Endothelial cell (in vitro differentiated cells): ENCODE data around the gene IL27RA. TPM values are rescaled to one million over a fixed set of nuclear protein-coding genes. Genes with fewer than 3 reads are reported as not detected.

Experiments used
- DNase-seq: peaks from one replicate; pipeline ENCODE4 v3.0.0; 2021; ENCODE audit warnings: low spot score
- H3K27ac Mint-ChIP-seq: one replicate; pipeline ENCODE4 v1.8.0; 2021; ENCODE audit warnings: mixed read lengths, inconsistent platforms; ENCODE audit not compliant: unreplicated experiment
- H3K27me3 Mint-ChIP-seq: one replicate; pipeline ENCODE4 v1.8.0; 2021; ENCODE audit warnings: mild to moderate bottlenecking, moderate library complexity, mixed read lengths, inconsistent platforms; ENCODE audit not compliant: unreplicated experiment
- H3K36me3 Mint-ChIP-seq: one replicate; pipeline ENCODE4 v1.8.0; 2021; ENCODE audit warnings: mild to moderate bottlenecking, low read depth, mixed read lengths, inconsistent platforms; ENCODE audit not compliant: unreplicated experiment
- H3K4me1 Mint-ChIP-seq: one replicate; pipeline ENCODE4 v1.8.0; 2021; ENCODE audit warnings: mild to moderate bottlenecking, mixed read lengths, inconsistent platforms; ENCODE audit not compliant: unreplicated experiment
- H3K4me3 Mint-ChIP-seq: one replicate; pipeline ENCODE4 v1.8.0; 2021; ENCODE audit warnings: mild to moderate bottlenecking, mixed read lengths, inconsistent platforms; ENCODE audit not compliant: unreplicated experiment
- H3K9me3 Mint-ChIP-seq: one replicate; pipeline ENCODE4 v1.8.0; 2021; ENCODE audit warnings: mixed read lengths, inconsistent platforms; ENCODE audit not compliant: unreplicated experiment
- total RNA-seq: library from RNA; stranded (reverse); fragmentation: NEBNext Ultra II Directional; extraction: Animal tissue kit (Norgen Biotek cat#: 25700); gene quantifications from one replicate; pipeline ENCODE4 v1.2.1, GENCODE V29; 2021; ENCODE audit not compliant: unreplicated experiment
- TF ChIP-seq, protein P1 (sequence below): fragments of 200-600 bp; sonication (generic); IDR thresholded peaks from one replicate; pipeline ENCODE4 v1.5.0; 2021; ENCODE audit warnings: antibody characterized with exemption; ENCODE audit not compliant: unreplicated experiment

IL27RA gene
- total RNA-seq, 1 donor from 2014 or later = 6.3 TPM

DNA sequence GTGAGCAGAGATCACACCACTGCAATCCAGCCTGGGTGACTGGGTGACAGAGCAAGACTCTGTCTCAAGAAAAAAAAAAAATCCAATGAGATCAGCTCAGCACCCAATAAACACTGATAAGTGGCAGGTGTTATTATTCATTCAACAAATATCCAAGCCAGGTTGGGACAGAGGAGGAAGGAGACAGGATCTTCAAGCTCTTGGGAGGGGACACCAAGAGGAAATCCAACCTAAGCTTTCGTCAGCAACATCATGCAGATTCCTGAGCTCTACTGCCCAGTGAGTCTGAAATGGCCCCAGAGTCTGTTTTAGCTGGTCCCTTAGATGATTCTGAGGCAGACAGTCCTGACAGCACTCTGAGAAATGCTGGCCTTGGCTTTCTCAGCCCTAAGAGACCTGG is 33.1 kb upstream of the IL27RA start:
- Mint-ChIP-seq H3K27me3 (peaks cover 9% of the 10 kb centered on the region), H3K9me3 (no peaks in the 10 kb centered on the region), H3K27ac (no peak overlapping the region), H3K4me1 (no peaks in the 10 kb centered on the region), H3K36me3 (peaks cover 8% of the 10 kb centered on the region), H3K4me3 (no peak overlapping the region)
- no peak for DNase-seq
- TF ChIP-seq, protein P1, sequence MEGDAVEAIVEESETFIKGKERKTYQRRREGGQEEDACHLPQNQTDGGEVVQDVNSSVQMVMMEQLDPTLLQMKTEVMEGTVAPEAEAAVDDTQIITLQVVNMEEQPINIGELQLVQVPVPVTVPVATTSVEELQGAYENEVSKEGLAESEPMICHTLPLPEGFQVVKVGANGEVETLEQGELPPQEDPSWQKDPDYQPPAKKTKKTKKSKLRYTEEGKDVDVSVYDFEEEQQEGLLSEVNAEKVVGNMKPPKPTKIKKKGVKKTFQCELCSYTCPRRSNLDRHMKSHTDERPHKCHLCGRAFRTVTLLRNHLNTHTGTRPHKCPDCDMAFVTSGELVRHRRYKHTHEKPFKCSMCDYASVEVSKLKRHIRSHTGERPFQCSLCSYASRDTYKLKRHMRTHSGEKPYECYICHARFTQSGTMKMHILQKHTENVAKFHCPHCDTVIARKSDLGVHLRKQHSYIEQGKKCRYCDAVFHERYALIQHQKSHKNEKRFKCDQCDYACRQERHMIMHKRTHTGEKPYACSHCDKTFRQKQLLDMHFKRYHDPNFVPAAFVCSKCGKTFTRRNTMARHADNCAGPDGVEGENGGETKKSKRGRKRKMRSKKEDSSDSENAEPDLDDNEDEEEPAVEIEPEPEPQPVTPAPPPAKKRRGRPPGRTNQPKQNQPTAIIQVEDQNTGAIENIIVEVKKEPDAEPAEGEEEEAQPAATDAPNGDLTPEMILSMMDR = no peak

DNA sequence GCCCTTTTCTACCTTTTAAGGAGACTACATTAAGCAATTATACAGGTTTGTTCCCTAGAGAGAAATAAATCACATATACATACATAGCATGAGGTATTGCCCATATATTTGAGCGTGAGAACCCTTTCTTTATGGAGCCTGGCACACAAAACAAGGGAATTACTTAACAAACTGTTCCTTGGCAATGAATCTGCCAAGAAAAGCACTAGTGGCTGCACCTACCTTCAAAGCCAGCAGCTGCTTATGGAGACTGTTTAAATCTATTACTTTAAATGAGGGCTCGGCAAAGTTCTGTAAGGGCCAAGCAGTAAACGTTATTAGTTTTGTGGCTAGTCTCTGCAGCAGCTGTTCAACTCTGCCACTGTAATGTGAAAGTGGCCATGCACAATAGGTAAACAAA is 32.5 kb upstream of the IL27RA start:
- DNase-seq = no peak
- H3K36me3 Mint-ChIP-seq = peaks cover 8% of the 10 kb centered on the region
- no peaks in the 10 kb centered on the region for H3K4me1 Mint-ChIP-seq
- peaks cover 9% of the 10 kb centered on the region for H3K27me3 Mint-ChIP-seq
- H3K4me3 Mint-ChIP-seq = no peak overlapping the region
- TF ChIP-seq, protein P1 = no peak
- no peak overlapping the region for H3K27ac Mint-ChIP-seq
- H3K9me3 Mint-ChIP-seq = no peaks in the 10 kb centered on the region

DNA sequence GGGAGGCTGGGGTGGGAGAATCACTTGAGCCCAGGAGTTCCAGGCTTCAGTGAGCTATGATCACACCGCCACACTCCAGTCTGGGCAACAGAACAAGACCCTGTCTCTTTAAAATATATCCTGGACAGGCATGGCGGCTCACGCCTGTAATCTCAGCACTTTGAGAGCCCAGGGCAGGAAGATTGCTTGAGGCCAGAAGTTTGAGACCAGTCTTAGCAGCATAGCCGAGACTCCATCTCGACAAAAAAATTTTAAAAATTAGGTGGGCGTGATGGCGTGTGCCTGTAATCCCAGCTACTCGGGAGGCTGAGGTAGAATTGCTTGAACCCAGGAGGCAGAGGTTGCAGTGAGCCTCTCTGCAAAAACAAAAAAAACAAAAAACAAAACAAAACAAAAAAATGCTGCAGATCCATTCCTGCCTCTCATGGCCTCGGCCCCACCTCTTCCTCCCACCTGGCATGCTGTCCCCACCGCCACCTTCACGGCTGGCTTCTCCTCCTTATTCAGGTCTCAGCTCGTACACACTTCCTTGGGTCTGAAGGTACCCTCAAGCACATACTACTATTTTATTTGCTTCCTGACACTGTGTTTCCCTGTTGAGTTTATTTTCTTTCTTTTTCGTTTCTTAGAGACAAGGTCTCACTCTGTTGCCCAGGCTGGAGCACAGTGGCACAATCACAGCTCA is 30.7 kb upstream of the IL27RA start:
- Mint-ChIP-seq H3K4me1 (no peaks in the 10 kb centered on the region), H3K27ac (no peak overlapping the region), H3K9me3 (no peaks in the 10 kb centered on the region), H3K27me3 (peaks cover 10% of the 10 kb centered on the region), H3K4me3 (no peak overlapping the region), H3K36me3 (peaks cover 12% of the 10 kb centered on the region)
- TF ChIP-seq, protein P1 = no peak
- no peak for DNase-seq

DNA sequence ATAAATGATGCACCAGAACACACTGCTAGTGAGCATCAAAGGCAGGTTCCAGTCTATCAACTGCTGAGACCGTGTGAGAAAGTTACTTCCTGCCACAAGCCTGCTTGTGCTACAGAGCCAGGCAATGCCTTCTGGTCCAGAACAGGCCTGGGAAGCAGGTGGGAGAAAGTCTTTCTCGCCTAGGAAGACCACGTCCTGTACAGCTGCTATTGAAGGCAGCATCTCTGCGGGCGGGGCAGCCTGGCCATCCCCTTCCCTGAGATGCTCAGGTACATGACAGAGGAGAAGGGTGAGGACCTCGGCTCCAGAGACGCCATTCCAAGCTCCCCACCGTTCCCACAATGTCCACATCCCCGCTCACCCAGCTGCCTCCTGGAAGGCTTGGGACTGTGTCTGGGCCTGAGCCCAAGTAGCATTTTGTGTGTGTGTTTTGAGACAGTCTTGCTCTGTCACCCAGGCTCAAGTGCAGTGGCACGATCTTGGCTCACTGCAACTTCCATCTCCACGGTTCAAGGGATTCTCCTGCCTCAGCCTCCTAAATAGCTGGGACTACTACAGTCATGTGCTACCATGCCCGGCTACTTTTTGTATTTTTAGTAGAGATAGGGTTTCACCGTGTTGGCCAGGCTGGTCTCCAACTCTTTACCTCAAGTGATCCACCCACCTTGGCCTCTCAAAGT is 28.9 kb upstream of the IL27RA start:
- peaks cover 4% of the 10 kb centered on the region for H3K4me1 Mint-ChIP-seq

More for the DNA sequence above, 28.9 kb upstream of the IL27RA start:
- DNase-seq = no peak
- Mint-ChIP-seq H3K4me3 (no peak overlapping the region), H3K9me3 (no peaks in the 10 kb centered on the region), H3K27ac (no peak overlapping the region), H3K27me3 (peaks cover 15% of the 10 kb centered on the region), H3K36me3 (peaks cover 12% of the 10 kb centered on the region)
- TF ChIP-seq, protein P1 = no peak
